PC-3 (cell line): ENCODE measurements around the gene ZFPM1. TPM values are rescaled to one million over a fixed set of nuclear protein-coding genes. Genes with fewer than 3 reads are reported as not detected.

Experiments used
- ATAC-seq: fragments of 200-7000 bp; cut with Tn5 transposase; 2 replicates; pipeline ENCODE4 v1.9.1; 2020; ENCODE audit warnings: mild to moderate bottlenecking, moderate library complexity
- BruUV-seq: library from RNA; stranded (reverse); fragments of 400-500 nt; replicated peaks from 2 replicates; lab custom pipeline; 2021; lab: Mats Ljungman, UMichigan
- CTCF ChIA-PET: fragments of 300-600 bp; sonication (Branson Sonifier 250); formaldehyde crosslinking; loops from one replicate; lab custom pipeline; 2022; ENCODE audit warnings: antibody characterized with exemption; lab: Charles Lee
- POLR2A ChIA-PET: fragments of 300-600 bp; sonication (Branson Sonifier 250); formaldehyde crosslinking; loops from one replicate; lab custom pipeline; 2022; ENCODE audit warnings: antibody characterized with exemption; ENCODE audit not compliant: unreplicated experiment; lab: Charles Lee
- DNase-seq: peaks from one replicate; pipeline ENCODE4 v3.0.0-alpha.2; 2015
- H2AFZ ChIP-seq: fragments of 300-600 bp; sonication (generic); 2 replicates; pipeline ENCODE4 v1.6.0; 2016; ENCODE audit warnings: antibody characterized with exemption, low read length
- H3F3A ChIP-seq: fragments of 300-600 bp; sonication (generic); one replicate; pipeline ENCODE4 v1.6.0; 2017; ENCODE audit warnings: antibody characterized with exemption, low read length, control low read depth, mild to moderate bottlenecking; ENCODE audit not compliant: unreplicated experiment
- H3K27ac ChIP-seq: fragments of 300-600 bp; sonication (generic); 2 replicates; pipeline ENCODE4 v1.5.1; 2016; ENCODE audit warnings: mild to moderate bottlenecking, low read length
- H3K27me3 ChIP-seq: fragments of 300-600 bp; sonication (generic); 2 replicates; pipeline ENCODE4 v1.6.1; 2016; ENCODE audit warnings: low read length, mixed read lengths
- H3K36me3 ChIP-seq: fragments of 300-600 bp; sonication (generic); 2 replicates; pipeline ENCODE4 v1.6.1; 2016; ENCODE audit warnings: low read depth, mixed run types, low read length, mixed read lengths
- H3K4me1 ChIP-seq: fragments of 300-600 bp; sonication (generic); 2 replicates; pipeline ENCODE4 v1.5.1; 2016; ENCODE audit warnings: low read length; ENCODE audit not compliant: insufficient read depth
- H3K4me2 ChIP-seq: fragments of 300-600 bp; sonication (generic); 2 replicates; pipeline ENCODE4 v1.6.0; 2016; ENCODE audit warnings: low read length
- H3K4me3 ChIP-seq: fragments of 300-600 bp; sonication (generic); 2 replicates; pipeline ENCODE4 v1.5.1; 2016; ENCODE audit warnings: mild to moderate bottlenecking, low read length, mixed read lengths
- H3K79me2 ChIP-seq: fragments of 300-600 bp; sonication (generic); 2 replicates; pipeline ENCODE4 v1.6.1; 2017; ENCODE audit warnings: low read length, mixed read lengths
- H3K9ac ChIP-seq: fragments of 300-600 bp; sonication (generic); 2 replicates; pipeline ENCODE4 v1.6.0; 2016; ENCODE audit warnings: mild to moderate bottlenecking, low read length
- H3K9me2 ChIP-seq: fragments of 300-600 bp; sonication (generic); replicated peaks from 2 replicates; pipeline ENCODE4 v1.6.1; 2016; ENCODE audit warnings: mixed run types, low read length, mixed read lengths
- H3K9me3 ChIP-seq: fragments of 300-600 bp; sonication (generic); 2 replicates; pipeline ENCODE4 v1.6.1; 2016; ENCODE audit warnings: low read length, mixed read lengths
- H4K20me1 ChIP-seq: fragments of 300-600 bp; sonication (generic); 2 replicates; pipeline ENCODE4 v1.6.1; 2016; ENCODE audit warnings: low read length, mixed read lengths
- EZH2 ChIP-seq: fragments of 300-600 bp; sonication (generic); IDR thresholded peaks from one replicate; pipeline ENCODE4 v1.6.1; 2017; ENCODE audit warnings: antibody characterized with exemption, mild to moderate bottlenecking, low read length; ENCODE audit not compliant: unreplicated experiment
- EZH2phosphoT487 ChIP-seq: fragments of 300-600 bp; sonication (generic); IDR thresholded peaks from 2 replicates; pipeline ENCODE4 v1.6.1; 2018; ENCODE audit warnings: mild to moderate bottlenecking, antibody characterized with exemption, low read length, borderline replicate concordance
- intact Hi-C: fragments of 100-400 bp; cut with micrococcal nuclease; formaldehyde crosslinking; loops from 2 replicates; pipeline ENCODE4 v1.9.0; 2023
- total RNA-seq: library from RNA; depleted of rRNA; stranded (reverse); fragments of >200 nt; gene quantifications from 2 replicates; pipeline ENCODE4 v1.2.3, GENCODE V29; 2014
- TF ChIP-seq, protein P1 (sequence below): fragments of 300-600 bp; sonication (generic); conservative IDR thresholded peaks from 2 replicates; pipeline ENCODE4 v1.5.1; 2017; ENCODE audit warnings: antibody characterized with exemption, low read depth, mild to moderate bottlenecking, low read length

Gene ZFPM1
- total RNA-seq, 1 experiment from 2014 or later, result 4.6 TPM

DNA sequence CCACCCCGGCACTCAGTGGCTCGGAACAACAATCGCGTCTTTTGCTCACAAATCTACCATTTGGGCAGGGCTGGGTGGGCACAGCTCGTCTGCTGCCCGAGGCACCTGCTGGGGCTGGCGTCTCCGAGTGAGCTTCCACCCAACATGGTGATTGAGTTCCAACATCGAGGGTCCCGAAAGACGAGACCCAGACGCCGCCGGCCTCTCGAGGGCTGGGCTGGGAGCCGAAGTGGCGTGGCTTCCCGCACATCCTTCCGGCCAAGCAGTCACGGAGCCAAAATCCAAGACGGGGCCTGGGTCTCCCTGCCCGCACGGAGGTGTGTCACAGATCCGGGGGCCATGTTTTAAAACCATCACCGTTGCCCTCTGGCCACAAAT is 7.5 kb upstream of the ZFPM1 start:
- ChIA-PET POLR2A (no interaction called here), CTCF (no interaction called here)
- Histone ChIP-seq H4K20me1 (no peaks in the 10 kb centered on the region), H2AFZ (no peak overlapping the region), H3K4me3 (no peak overlapping the region), H3K4me1 (peaks cover 9% of the 10 kb centered on the region; the same call in 1 of the 2 replicates), H3K36me3 (no peaks in the 10 kb centered on the region), H3K27ac (no peak overlapping the region), H3K79me2 (no peaks in the 10 kb centered on the region), H3K9ac (no peak overlapping the region), H3K27me3 (no peaks in the 10 kb centered on the region), H3F3A (no peaks in the 10 kb centered on the region), H3K9me2 (no peaks in the 10 kb centered on the region), H3K4me2 (no peak overlapping the region), H3K9me3 (no peaks in the 10 kb centered on the region)
- no TSS peak for BruUV-seq
- no peak for ATAC-seq
- TF ChIP-seq EZH2phosphoT487, result no peak
- TF ChIP-seq, protein P1, sequence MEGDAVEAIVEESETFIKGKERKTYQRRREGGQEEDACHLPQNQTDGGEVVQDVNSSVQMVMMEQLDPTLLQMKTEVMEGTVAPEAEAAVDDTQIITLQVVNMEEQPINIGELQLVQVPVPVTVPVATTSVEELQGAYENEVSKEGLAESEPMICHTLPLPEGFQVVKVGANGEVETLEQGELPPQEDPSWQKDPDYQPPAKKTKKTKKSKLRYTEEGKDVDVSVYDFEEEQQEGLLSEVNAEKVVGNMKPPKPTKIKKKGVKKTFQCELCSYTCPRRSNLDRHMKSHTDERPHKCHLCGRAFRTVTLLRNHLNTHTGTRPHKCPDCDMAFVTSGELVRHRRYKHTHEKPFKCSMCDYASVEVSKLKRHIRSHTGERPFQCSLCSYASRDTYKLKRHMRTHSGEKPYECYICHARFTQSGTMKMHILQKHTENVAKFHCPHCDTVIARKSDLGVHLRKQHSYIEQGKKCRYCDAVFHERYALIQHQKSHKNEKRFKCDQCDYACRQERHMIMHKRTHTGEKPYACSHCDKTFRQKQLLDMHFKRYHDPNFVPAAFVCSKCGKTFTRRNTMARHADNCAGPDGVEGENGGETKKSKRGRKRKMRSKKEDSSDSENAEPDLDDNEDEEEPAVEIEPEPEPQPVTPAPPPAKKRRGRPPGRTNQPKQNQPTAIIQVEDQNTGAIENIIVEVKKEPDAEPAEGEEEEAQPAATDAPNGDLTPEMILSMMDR, result no peak
- no peak for TF ChIP-seq EZH2
- intact Hi-C loops, result loop anchor here (10.0 kb wide), 1 partner anchor 79 kb away; no protein-coding TSS in a partner anchor
- no peak for DNase-seq

DNA sequence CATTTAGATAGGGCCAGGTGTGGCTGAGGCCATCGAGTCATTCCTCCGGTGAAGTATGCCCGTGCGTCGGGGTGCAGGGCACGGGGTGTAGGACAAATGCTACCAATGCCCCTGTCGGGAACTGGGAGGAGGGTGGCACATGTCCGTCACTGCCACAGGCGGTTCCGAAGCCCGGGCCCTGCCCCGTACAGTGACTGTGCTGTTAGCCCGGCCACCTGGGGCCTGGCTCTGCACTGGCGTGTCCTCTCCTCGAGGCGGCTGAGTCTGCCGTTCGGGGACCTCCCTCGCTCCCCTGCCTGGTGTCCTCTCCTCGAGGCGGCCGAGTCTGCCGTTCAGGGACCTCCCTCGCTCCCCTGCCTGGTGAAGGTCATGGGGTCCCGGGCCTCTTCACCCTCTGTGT is 7.0 kb upstream of the ZFPM1 start:
- no peaks in the 10 kb centered on the region for H4K20me1 ChIP-seq
- no peaks in the 10 kb centered on the region for H3K27me3 ChIP-seq
- no peak overlapping the region for H2AFZ ChIP-seq
- H3F3A ChIP-seq, result no peaks in the 10 kb centered on the region
- DNase-seq (no peak), ATAC-seq (no peak)
- intact Hi-C loops, result loop anchor here (10.0 kb wide), 1 partner anchor 79 kb away; no protein-coding TSS in a partner anchor
- H3K4me3 ChIP-seq, result no peak overlapping the region
- no peak for TF ChIP-seq EZH2phosphoT487
- TF ChIP-seq, protein P1, result no peak
- TF ChIP-seq EZH2, result no peak
- peaks cover 9% of the 10 kb centered on the region; the same call in 1 of the 2 replicates for H3K4me1 ChIP-seq
- BruUV-seq, result no TSS peak
- H3K9me3 ChIP-seq, result no peaks in the 10 kb centered on the region
- CTCF ChIA-PET, result no interaction called here
- no peak overlapping the region for H3K4me2 ChIP-seq
- no peaks in the 10 kb centered on the region for H3K79me2 ChIP-seq
- no peak overlapping the region for H3K9ac ChIP-seq
- POLR2A ChIA-PET, result no interaction called here
- no peak overlapping the region for H3K27ac ChIP-seq
- no peaks in the 10 kb centered on the region for H3K9me2 ChIP-seq
- no peaks in the 10 kb centered on the region for H3K36me3 ChIP-seq

DNA sequence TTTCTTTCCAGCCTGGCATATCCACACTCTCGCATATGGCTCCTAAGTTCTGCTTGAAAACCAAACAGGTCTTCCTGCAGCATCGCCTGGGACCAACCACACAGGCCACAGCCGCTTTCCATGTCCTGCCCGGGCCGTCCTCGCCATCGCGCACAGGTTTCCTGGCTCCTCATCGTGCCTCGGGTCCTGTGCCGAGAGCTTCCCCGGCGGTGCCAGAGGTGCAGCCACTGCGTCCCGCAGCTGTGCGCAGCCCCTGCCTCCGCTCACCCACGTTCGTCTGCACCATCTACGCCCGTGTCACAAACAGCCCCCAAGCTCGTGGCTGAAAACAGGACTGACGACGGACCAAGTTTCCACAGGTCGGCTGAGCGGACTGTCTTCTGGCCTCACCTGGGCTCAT is 6.3 kb upstream of the ZFPM1 start:
- Histone ChIP-seq H3F3A (no peaks in the 10 kb centered on the region), H3K9ac (no peak overlapping the region), H3K79me2 (no peaks in the 10 kb centered on the region), H4K20me1 (no peaks in the 10 kb centered on the region), H3K36me3 (no peaks in the 10 kb centered on the region), H3K4me2 (no peak overlapping the region), H3K9me2 (no peaks in the 10 kb centered on the region), H2AFZ (no peak overlapping the region), H3K4me1 (peaks cover 9% of the 10 kb centered on the region; the same call in 1 of the 2 replicates), H3K27me3 (no peaks in the 10 kb centered on the region), H3K27ac (no peak overlapping the region), H3K9me3 (no peaks in the 10 kb centered on the region), H3K4me3 (no peak overlapping the region)
- CTCF ChIA-PET, result no interaction called here
- DNase-seq, result no peak
- intact Hi-C loops, result loop anchor here (10.0 kb wide), 1 partner anchor 78 kb away; no protein-coding TSS in a partner anchor
- POLR2A ChIA-PET, result no interaction called here
- no peak for ATAC-seq
- no TSS peak for BruUV-seq
- TF ChIP-seq, protein P1, result no peak
- TF ChIP-seq EZH2 (no peak), EZH2phosphoT487 (no peak)
